T-helper 2 cell treated with Interferon-gamma antibody and Interleukin-4, amounts not matched to agents 100 ng/mL and 5 ng/mL, for 36 hours (primary cell): ENCODE data around the gene PCAT7. TPM values are rescaled to one million over a fixed set of nuclear protein-coding genes. Genes with fewer than 3 reads are reported as not detected.
"Not testable (repeated sequence)": the region's sequence is repeated elsewhere in the genome, so short reads cannot be mapped to it uniquely, and the experiment has no call there.

ENCODE experiments used
- intact Hi-C: fragments of 100-400 bp; cut with micrococcal nuclease; formaldehyde crosslinking; loops from one replicate; pipeline ENCODE4 v1.15.1; 2023
- total RNA-seq: library from RNA; stranded (reverse); gene quantifications from 2 replicates; pipeline ENCODE4 v1.2.3, GENCODE V29; 2022

PCAT7 gene
- total RNA-seq, 1 donor from 2014 or later = not detected

DNA sequence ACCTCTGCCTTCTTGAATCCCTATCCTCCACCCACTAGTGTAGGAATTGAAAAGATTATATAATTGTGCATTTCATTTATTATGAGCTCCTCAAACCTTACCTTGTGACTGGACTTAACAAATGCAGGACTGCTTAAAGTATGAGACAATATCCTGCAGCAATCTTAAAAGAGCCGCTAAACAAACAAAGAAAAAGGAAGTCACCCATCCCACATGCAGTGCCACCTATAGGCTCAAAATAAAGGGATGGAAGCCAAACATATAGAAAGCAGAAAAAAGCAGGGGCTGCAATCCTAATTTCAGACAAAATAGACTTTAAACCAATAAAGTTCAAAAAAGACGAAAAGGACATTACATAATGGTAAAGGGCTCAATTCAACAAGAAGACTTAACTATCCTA is 8.7 kb downstream of the PCAT7 start:
- intact Hi-C loops = no loop called here

DNA sequence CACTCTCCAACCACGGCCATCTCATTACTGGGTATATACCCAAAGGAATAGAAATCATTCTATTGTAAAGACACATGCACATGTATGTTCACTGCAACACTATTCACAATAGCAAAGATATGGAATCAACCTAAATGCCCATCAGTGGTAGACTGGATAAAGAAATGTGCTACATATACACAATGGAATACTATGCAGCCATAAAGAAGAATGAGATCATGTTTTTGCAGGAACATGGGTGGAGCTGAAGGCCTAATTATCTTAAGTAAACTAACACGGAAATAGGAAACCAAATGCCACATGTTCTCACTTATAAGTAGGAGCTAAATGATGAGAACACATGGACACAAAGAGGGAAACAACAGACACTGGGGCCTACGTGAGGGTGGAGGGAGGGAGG is 9.4 kb downstream of the PCAT7 start:
- intact Hi-C loops = not testable (repeated sequence)

DNA sequence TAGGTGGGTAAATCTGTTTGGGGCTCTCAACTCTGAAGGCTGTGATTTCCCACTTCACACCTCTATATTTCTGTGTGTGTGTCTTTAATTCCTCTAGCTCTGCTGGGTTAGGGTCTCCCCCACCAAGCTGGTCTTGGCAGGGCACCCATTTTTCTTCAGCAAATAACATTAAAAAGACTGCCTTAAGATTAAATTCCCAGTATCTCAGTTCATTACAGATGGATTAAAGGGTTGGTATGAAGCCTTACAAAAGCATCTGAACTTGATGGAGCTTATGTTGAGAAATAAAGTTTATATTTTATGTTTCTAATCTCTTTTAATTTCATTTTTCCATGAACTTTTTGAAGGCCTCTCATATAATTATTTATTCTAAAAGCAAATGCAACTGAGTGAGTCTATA is 11.7 kb downstream of the PCAT7 start:
- intact Hi-C loops = no loop called here

DNA sequence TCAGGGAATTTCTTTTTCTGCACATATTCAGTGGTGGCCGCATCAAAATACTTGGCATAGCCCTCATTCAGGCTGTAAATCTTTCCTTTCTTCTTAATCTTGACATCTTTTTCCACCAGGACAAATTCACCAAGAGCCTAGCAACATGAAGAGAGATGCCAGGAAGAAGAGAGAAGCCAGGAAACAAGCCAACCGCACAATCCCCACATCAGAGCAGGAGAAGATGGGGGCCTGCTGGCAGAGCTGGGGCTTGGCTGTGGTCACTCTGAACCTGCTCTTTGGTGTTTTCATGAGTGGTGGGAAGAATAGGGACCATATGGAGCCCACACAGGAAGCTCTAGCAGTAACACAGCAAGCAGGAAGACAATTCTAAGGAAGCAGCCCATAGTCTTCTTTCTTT is 12.4 kb downstream of the PCAT7 start:
- intact Hi-C loops = no loop called here

DNA sequence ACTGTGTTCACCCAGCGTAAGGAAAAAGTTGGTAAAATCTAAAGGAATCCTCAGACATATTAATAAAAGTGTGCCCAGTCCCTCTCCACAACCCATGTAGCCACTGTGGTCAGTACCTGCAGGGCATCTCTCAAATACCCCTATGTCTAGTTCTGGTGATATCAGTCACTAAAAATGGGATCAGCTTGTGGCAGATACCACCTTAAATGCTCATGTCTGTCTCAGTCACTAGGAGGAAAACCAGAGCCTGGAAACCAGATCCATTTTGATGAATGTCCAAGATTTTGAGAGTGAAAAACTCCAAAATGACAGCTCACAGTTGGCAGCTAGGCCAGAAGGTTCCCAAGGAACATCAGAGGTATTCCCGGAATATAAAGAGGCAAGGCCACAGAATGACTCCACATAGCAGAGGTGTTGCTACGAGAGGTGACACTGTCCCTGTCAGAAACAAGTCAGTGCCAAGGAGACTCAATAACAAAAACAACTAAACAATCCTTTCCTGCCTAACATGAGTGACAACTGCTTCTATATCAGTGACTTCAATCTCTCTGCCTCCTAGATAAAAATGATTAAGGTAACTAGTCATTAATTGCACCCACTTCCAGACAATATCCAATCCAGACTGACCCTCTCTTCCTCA is 13.5 kb downstream of the PCAT7 start:
- intact Hi-C loops = no loop called here

DNA sequence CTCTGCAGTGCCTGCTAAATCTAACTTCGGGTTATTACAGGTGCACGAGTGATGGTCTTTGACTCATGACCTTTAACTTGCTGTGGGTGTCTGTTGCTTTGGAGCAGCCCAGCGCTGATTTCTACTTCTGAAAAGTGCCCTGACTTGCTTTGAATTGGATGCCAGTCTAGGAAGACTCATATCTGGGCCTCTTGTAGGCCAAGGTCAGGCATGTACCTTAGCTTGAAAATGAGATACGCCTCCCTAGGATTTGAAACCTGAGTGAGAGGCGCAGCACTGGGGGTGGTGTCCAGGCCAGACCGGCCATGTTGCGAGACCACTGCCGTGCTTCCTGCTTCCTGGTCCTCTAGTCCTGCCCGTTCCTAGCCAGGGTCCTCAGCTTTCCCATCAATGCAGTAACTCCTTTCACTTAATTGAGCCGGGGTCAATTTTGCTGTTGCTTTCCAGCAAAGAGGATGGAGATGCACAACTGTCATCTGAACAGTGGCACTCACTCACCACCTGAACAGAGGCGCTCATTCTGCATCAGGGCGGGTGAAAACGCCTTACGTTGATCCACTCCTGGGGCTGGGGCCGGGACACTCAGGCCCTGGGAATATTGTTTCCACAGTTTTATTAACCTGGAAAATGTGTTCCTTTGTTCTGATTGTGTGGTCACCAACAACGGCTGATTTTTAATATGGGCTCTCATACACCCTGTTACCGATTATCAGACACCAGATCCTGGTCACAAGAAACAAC is 14.3 kb downstream of the PCAT7 start:
- intact Hi-C loops = no loop called here

DNA sequence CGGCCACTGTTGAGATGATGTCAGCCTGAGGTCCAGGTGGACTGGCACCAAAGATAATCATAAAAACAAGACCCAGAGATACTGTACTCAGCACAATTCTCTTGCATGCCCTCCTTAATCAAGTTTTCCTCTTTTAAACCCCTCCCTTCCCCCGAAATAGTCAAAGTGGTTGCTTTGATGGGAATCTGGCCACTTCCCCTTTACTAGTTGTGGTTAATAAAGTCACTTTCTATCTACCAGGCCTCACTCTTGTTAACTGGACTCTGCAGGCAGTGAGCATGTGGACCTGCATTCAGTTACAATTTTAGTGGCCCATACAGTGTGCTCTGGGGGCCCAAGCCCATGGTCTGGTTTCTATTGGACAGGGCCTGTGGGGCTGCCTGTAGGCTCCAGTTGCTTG is 21.2 kb downstream of the PCAT7 start:
- intact Hi-C loops = no loop called here

DNA sequence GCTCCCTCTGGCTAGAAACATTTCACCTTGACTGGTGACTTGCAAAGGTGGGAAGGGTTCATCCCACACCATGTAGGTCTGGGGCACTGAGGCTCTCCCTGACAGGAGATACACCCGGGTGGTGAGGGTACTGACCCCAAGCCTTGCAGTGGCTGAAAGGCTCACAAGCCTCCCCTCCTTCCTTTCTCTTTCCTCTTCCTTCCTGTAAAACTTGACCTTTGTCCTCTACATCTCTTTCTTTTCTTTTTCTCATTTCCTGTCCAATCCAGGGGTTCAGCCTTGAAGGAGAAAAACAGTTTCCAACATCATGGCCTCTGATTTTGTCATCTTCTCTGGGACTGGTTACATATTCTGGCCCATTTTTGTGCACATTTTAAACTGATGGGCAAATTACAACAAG is 22.2 kb downstream of the PCAT7 start:
- intact Hi-C loops = no loop called here

DNA sequence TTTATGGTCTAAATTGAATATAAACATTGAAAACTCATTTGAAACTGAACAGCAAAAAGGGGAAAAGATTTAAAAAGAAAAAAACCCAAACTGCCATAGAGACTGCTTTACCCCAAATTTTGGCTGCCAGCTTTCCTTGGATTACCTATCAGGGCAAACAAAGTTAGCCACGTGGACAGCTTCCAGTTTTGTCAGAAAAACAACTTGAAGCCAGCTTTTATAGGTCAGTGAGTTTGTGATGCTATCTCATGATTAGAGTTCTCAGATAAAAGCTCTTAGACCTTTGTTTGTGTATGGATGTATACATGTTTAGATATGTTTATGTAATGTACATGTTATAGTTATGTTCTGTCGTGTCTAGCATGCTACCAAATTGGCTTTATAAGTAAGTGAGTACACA is 22.7 kb downstream of the PCAT7 start:
- intact Hi-C loops = no loop called here

DNA sequence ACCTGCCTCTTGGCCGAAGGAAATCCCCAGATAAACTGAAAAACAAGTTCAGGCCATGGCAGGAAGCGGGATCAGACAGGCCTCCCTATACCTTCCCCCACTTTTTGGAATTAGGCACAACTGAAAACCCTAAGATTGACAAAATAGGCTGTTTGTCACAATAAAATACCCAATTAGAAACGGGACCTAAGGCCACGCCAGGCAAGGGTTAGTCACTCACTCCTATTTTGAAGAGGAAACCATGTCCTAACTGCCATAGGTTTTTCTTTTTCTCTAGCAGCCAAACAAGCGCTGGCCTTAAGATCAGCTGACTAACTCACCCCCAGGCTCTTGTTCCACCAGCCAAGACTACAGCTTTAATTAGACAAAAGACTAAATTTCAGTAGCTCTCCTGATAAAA is 26.8 kb downstream of the PCAT7 start:
- intact Hi-C loops = no loop called here

DNA sequence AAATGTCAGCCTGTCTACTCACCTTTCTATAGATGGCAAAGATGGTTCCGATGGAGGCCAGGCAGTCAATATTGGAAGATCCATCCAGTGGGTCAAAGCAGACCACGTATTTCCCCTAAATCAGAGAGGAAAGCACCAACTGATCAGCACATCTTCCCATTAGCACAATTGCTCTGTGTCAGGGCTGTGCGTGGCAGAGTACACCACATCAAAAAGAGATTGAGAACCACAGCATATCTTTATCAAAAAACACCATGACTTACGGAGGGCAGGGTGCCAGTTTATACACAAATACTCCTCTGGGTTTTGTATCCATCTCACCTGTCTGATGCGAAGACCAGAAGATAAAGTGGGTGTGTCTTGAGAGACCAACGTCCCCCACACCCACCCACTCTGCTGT is 29.7 kb downstream of the PCAT7 start:
- intact Hi-C loops = no loop called here

DNA sequence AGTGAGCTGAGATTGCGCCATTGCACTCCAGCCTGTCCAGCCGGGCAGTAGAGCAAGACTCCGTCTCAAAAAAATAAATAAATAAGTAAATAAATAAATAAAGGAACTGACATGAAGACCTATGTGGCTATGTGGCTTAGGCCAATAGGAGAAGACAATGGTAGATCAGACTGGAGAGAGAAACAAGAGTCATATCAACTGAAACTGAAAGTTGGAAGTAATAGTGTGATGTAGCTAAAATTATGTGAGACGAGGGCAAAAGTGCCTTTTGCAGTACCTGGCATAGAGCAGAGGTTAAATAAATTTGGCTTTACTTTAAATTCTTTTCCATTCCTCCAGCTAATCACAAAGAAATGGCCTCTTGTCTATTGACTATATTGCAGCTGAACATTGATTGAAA is 31.4 kb downstream of the PCAT7 start:
- intact Hi-C loops = no loop called here

DNA sequence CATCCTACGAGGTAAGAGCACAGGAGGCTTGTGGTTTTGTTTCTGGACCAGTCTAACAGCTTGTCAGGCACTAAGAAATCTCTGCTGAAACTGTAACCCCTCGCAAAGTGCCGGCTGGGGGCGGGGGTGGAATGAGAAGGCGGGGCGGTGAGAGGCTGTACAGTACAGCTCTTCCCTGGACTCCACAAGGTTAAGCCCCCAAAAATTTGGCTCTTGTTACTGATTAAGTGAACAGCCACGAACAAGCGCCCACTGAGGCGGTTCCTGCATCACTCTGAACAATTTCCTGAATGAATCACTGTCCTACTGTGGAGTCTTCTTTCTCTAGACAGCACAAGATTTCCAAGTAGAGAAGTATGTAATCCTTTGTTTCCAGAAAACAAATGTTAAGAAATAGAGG is 31.9 kb downstream of the PCAT7 start:
- intact Hi-C loops = no loop called here

DNA sequence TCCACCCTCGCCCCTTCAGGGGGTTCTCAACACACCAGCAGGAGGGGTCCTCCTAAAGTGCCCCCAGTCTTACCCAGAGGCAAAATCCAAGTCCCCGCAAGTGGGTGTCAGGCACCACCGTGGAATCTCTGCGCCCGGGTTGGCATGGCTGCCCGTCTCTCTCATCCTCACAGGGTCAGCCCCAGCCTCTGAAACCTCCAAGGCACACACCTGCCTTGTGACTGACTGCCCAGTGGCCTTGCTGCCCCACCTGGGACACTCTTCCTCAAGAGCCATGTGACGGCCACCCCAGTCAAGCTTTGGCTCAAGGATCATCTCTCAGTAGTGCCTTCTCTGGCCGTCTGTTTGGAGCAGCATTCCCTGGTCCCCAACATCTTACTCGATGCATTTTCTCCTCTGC is 33.8 kb downstream of the PCAT7 start:
- intact Hi-C loops = no loop called here

DNA sequence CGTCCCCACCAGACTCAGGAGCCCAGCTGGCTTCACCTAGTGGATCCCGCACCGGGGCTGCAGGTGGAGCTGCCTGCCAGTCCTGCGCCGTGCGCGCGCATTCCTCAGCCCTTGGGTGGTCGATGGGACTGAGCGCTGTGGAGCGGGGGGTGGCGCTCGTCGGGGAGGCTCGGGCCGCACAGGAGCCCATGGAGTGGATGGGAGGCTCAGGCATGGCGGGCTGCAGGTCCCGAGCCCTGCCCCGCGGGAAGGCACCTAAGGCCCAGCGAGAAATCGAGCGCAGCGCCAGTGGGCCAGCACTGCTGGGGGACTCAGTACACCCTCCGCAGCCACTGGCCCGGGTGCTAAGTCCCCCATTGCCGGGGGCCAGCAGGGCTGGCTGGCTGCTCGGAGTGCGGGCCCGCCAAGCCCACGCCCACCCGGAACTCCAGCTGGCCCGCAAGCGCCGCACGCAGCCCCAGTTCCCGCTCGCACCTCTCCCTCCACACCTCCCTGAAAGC is 36.2 kb downstream of the PCAT7 start:
- intact Hi-C loops = not testable (repeated sequence)

DNA sequence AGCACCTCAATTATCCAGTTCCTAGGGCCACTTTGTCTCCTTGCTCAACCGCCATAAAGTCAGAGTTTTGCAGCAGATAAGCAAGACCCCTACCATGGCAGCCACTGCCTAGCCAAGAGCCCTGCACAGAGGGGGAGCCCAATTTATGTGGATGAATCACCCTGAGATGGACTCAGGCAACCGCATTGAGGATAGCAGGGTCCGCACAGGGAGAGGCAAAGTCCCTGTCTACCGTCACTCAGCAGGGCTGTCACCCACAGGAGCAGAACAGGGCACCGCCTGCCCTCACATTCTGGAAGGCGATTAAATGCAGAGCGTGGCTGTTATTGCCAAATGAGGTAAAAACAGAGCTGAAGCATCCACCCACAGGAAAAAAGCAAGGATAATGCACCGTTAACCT is 37.0 kb downstream of the PCAT7 start:
- intact Hi-C loops = no loop called here

DNA sequence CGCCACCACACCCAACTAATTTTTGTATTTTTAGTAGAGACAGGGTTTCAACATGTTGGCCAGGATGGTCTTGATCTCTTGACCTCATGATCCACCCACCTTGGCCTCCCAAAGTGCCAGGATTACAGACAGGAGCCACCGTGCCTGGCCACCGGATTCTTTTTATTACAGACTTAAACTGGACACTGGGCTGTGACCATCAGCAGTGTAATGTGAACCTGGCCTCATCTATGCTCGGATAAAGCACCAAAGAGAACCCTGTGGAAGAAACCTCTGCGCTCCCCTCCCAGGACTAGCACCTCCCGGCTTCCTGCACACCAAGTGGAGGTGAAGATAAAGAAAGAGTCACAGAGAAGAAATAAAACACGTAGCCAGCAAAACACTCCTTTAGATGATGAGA is 37.8 kb downstream of the PCAT7 start:
- intact Hi-C loops = not testable (repeated sequence)

DNA sequence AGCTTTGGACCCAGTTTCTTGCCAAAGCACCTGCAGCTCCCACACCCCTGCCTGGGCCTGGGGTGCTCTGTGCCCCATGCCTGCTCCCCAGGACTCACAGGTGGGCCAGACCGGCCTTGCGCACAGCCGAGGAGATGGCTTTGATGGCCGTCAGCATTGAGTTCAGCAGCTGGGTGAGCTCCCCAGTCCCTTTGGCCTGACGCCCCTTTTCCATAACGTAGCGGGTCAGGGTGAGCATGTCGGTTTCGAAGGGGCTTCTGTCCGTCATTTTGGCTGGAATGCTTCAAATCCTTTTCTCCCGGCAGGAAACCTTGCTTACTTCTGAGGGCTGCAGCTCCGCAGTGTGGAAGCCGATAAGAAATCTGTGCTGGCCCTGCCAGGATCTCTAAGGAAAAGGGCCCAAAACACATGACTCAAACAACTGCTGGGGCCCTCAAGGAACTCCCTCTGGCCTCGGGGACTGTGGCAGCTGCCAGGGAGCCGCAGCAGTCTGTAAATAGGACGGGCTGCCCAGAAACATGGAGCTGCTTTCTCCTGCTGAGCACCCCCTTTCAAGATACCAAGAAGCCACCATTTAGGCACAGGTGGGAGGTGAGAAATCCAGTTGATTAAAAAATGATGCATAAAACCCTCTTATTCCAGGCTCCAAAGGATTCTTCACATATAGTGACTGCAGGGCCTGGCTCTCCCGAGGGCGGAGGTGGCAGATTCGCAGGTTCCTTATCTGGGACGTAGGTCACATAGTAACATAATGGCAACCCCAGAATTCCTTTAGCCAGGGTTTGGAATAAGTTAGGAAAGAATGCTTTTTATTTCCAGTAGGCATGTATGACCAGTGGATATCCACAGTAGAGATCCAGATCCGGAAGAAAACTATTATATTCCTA is 38.8 kb downstream of the PCAT7 start, which contains the start of gene FBP2:
Gene FBP2 (minus strand): TSS at position 366 of the 887 bp plus-strand sequence. CDS start 98 bp downstream, at position 268.
- intact Hi-C loops = no loop called here

DNA sequence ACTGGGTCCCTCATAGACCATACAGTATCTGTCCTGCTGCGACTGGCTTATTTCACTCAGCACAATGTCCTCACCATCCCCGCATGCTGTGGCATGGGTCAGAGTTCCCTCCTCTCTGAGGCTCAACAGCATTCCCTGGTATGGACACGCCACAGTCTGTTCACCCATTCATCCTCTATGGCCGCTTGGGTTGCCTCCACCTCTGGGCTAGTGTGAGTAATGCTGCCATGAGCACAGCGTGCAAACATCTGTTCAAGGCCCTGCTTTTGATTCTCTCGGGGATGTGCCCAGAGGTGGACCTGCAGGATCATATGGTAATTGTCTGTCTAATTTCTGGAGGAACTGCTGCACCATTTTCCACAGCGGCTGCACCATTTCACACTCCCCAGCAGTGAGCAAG is 44.2 kb downstream of the PCAT7 start:
- intact Hi-C loops = no loop called here

DNA sequence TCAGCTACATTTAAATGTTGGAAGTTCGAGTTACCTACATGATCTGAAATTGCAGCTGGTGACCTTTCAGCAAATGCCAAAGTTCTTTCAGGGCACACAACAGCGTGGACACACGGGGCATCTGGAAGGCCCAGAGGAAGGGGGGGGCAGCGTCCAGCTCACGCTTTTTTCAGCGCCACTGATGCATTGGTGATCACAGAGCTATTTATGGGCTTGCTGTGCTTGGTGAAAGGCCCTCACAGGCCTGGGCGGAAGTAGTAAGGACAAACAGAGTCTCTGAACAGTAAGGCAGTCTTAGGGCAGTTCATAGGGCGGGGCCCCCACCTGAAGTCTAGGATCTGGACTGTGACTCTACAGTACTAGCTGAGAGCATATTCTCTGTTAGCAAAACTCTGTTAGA is 45.4 kb downstream of the PCAT7 start:
- intact Hi-C loops = no loop called here

DNA sequence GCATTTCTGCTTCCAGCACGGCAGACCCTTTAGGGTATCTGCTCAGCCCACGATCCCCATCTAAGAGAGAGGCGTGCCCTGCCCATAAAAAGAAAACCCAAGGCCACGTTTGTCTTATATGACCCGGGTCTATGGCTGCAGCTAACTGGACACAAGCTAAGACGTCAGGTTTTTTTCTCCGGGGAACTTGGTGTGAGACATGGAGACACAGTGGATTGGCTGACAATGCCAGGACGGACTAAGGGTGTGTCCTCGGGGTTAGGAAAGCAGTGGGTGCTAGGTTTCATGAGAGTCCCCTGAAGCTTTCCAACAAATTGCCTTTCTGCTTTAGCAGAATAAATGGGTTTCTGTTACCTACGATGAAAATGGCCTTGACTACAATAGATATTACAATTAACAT is 45.8 kb downstream of the PCAT7 start:
- intact Hi-C loops = no loop called here

DNA sequence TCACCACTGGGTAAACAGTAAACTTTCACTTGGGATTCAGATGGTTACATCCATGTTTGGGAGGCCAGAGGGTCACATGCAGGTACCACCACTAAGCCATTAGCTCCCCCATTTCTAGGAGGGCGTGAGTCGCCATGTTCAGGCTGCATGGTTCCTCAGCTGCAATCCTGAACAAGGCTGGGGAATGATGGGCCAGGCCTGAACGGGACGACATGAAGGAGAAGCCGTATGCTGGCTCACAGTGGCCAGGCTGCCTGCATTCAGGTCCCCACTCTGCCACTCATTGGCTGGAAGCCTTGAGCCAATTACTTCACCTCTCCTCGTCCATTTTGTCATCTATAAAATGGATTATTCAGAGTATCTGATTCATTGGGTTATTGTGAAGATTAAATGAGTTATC is 47.8 kb downstream of the PCAT7 start:
- intact Hi-C loops = no loop called here
